T-helper 22 cell (primary cell): ENCODE data around the gene TRUB2.

ENCODE experiments used
- DNase-seq: peaks from one replicate; pipeline ENCODE4 v3.0.0-alpha.2; 2020; ENCODE audit warnings: low read depth

The TRUB2 gene, protein sequence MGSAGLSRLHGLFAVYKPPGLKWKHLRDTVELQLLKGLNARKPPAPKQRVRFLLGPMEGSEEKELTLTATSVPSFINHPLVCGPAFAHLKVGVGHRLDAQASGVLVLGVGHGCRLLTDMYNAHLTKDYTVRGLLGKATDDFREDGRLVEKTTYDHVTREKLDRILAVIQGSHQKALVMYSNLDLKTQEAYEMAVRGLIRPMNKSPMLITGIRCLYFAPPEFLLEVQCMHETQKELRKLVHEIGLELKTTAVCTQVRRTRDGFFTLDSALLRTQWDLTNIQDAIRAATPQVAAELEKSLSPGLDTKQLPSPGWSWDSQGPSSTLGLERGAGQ

DNA sequence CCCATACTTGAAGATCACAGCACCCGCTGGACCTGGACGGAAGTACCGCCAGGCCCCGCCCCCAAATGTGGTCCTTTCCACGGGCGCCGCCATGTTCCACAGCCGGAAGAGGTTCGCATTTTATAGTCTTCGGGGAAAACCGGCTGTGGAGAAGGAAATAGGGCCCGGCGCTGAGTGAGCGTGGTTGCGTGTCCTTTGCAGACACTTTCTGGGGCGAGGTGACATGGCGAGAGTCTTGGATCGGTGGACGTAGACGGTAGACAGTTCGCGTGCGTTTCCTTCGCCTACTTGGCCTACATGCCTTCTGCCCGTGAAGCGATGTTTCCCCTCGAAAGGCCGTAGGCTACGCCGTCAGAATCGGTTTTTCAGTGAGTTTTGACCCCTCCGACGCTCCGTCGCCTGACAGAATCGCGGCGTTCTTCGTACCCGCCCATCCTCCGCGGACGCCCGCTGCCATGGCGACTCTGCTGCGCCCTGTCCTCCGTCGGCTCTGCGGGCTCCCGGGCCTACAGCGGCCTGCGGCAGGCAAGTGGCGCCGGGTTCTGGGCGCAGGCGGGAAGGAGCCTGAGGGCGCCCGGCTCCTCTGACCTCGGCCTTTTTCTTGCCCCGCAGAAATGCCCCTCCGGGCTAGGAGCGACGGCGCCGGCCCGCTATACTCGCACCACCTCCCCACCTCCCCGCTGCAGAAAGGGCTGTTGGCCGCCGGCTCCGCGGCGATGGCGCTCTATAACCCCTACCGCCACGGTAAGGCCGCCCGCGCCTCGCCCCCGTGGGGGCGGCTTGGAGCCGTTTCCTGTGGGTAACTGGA, at the start of gene TRUB2, which contains the start of gene COQ4:
Gene TRUB2, minus strand, starts transcription at position 44 of the 808 bp plus-strand sequence. Its CDS starts 39 bp downstream, at position 5.
Gene COQ4, plus strand, starts transcription at position 436 of the 808 bp plus-strand sequence. Its CDS starts 20 bp downstream, at position 456.
- DNase-seq: peak; percentile 89

DNA sequence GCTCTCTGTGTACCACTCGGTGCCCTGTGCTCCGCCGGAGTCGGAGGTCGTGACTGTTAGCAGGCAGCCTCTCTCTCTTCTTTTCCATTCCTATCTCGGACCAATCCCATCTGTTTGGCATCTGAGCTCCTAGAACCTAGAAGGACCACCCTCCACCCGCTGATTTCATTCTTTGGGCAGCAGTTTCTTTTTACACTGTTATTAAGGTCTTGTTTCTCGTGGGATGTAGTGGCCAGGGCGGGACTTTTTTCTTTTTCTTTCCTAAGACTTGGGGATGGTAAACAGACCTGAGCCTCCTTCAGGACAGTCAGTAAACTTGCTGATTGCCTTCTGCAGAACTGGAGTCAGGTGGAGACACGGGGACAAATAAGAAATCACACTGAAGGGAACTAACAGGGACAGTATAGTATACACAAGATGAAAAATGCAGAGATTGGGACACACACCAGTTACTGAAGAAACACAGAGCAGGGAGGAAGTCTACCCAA, 49.4 kb upstream of the TRUB2 start:
- no peak for DNase-seq

DNA sequence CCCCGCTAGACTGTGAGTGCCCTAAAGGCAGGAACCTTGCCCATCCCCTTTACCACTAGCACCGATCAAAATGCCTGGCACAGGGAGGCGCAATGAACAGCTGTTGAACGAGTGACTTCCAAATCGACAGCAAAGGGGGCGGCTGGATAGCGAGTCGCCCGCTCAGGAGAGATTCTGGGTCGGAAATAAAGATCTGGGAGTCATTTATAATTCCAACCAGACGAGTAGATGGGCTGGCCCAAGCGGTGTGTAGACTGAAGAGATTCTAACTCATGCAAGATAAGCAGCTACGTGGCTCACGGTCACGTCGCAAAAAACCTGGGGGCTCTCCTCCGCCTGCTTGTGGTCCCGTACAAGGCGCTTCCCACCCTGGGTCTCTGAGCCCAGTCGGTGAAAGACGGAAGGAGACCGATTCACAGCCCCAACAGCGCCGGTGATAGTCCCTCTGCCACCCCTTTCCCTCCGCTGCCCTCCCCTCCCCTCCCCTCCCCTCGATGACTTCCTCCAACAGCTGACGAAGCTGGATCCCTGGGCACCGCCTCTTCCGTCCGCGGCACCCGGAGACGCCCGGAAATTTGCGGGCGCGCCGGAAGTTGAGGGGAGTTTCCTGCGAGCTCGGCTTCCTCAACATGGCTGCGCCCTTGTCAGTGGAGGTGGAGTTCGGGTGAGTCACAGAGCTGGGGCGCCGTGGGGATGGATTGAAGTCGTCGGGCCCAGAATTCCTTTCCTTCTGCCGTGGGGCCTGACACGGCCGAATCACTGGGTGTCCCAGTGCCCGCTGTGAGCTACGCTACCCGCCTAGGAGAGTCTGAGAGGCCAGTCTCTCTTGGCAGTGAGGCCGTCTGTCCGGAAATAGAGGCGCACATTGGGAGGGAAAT, 48.7 kb upstream of the TRUB2 start, which contains the start of gene URM1:
Gene URM1, plus strand, starts transcription at position 623 of the 878 bp plus-strand sequence. Its CDS starts 7 bp downstream, at position 630.
- peak; percentile 95 for DNase-seq

DNA sequence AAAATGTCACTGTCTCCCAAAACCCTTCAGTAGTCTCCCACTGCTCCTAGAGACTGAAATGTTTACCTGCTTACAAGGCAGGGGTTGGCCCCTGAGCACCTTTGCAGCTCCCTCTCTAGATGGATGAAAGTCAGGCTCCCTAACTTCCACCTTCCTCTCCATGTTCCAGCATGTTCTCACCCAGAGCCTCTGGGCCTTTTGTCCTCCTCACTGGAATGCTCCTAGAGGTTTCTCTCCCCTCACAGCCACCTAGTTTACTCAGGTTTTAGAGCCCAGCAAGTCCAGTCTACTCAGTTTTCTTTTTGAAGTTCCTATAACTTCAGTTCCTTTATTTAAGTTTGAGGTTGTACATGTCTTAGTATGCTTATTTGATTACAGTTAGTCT, 48.1 kb upstream of the TRUB2 start:
- no peak for DNase-seq

DNA sequence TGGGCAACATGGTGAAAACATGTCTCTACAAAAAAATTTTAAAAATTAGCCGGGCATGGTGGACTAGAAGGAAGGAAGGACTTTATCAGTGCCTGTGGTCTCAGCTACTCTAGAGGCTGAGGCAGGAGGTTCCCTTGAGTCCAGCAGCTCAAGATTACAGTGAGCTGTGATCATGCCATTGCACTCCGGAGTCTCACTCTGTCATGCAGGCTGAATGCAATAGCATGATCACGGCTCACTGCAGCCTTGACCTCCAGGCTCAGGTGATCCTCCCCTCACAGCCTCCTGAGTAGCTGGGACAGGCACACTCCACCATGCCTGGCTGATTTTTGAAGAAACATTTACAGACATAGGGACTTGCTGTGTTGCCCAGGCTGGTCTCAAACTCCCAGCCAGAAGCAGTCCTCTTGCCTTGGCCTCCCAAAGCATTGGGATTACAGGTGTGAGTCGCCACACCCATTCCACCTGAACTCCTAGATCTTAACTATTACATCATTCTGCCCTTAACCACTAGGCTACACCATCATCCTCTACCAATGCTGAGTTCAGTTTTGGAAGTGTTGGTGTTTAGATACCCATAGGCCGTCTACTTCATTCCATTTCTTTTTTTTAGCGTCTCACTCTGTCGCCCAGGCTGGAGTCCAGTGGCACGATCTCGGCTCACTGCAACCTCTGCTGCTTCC, 46.9 kb upstream of the TRUB2 start:
- no peak for DNase-seq

DNA sequence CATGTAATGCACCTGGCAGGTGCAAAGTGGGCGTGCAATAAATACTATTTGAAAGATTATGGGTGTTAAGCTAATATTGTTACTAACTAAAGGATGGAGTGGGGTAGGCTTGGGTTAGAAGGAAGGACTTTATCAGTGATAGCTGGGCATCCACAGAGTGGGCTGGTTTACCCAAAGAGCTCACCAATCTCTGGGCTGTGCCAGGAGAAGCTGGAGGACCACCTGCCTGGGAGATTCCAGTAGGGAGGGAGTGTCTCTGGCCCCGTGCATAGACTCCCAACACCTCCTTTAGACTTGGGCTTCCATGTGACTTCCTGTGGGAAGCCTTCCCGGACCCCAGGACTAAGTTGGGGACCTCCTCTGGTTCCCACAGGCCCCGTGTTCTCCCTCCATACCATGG, 43.3 kb upstream of the TRUB2 start:
- no peak for DNase-seq

DNA sequence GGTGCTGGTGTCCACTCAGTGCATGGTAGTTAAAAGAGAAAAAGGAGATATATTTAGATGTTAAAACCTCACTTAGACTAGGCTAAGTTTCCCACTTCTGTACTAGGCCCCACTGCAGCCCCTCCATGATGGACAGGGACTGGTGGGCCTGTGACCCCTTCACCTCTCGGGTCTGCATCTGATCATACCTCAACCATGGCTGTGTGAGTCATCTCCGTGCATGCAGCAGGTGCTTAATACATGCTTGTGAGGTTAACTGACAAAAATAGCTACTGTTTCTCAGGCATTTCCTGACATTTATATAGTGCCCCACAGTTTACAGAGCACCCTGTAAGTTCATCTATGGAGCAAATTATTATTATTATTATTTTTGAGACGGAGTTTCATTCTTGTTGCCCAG, 40.5 kb upstream of the TRUB2 start:
- no peak for DNase-seq

DNA sequence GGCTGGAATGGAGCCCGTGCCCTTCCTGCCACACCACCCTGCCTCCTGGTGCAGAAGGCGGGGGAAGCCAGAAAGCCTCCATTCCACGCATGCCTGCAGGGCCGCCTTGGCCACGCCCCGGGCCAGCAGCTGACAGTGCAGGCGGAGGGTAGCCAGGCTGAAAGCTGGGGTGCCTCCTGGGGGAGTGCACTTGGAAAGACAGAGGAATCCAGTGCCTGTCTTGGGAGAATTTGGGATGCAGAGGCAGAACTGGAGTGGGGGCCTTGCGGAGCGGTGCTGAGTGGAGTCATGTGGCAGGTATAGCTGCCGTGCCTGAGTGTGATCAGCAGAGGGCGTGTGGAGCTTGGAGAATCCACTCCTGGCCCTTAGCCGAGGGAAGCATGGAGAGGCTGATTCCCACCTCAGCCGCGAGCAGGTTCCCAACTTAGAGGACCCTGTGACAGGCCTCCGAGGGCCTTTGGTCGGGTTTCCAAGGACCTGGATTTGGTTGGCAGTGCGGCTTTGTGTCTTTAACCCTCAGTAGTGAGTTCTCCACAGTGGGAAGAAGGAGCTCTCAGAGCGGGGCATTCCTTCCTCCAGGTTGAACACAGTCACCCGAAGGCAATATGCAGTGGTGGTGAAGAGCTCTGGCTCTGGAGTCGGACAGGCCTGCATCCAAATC, 39.9 kb upstream of the TRUB2 start:
- peak; percentile 33 for DNase-seq

DNA sequence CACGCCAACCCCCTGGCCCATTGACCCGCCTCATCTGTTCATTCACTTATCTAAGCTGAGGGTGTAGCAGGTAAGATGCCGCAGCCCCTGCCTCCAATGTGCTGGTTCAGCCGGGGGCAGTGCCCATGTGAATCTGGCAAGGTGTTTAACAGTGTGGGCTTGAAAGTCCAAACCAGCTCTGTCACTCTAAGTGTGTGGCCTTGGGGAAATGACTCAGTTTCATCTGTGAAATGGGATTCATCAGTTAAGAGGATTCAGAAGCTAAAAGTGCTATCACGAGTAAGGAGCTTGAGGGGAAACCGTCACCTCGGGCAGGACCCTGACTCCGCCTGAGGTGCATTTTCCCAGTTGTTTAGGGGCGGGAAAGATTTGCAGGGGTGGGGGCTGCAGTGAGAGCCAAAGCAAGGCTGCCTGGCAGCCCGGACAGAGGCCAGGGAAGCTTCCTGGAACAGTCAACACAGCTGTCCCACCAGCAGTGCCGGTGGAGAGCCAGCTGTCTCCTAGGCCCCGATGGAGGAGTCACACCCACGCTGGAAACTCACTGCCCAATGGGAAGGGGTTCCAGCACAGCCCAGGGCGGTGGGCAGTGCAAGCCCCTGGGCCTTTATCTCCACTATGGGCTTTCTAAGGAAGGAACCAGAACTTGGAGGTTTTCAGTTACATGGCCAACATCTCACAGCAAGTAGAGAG, 39.2 kb upstream of the TRUB2 start:
- DNase-seq: no peak

DNA sequence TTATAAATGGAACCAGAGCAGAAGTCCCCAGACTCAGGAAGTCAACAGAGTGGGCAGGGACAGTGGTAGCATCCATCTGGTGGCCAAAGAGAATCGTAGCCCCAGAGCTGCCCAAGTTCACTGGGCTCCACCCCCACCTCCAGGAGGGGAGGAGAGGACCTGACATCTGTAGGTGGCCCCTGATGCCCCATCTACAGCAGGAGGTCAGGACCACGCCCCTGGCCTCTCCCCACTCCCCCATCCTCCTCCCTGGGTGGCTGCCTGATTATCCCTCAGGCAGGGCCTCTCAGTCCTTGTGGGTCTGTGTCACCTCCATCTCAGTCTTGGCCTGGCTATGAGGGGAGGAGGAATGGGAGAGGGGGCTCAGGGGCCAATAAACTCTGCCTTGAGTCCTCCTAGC, 38.6 kb upstream of the TRUB2 start:
- no peak for DNase-seq

DNA sequence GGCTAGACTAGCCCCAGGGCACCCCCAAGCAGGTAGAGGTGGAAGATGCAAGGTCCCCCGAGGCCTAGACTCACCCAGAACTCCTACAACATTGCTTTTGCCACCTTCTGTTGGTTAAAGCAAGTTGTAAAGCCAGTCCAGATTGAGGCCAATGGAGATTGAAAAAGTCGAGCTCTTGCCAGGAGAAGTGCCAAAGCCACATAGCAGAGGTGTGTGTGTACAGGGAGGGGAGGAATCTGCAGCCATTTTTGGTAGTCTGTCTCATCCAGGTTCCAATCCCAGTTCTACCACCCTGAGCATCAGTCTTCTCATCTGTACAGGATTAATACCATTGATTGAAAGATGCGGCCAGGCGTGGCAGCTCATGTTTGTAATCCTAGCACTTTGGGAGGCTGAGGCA, 36.6 kb upstream of the TRUB2 start:
- no peak for DNase-seq

DNA sequence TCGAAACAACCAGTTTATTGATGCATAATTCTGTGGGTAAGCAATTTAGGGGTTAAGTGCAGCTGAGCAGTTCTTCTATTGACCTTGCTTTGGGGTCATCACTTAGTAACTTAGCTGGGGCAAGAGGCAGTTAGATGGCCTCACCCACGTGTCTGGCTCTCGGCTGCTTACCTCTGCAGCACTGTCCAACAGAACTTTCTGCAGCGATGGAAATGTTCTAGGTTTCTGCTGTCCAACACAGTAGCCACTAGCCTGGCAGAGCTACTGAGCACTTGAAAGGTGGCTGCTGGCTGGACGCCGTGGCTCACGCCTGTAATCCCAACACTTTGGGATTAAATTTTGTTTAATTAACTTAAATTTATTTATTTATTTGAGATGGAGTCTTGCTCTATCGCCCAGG, 35.8 kb upstream of the TRUB2 start:
- DNase-seq: no peak

DNA sequence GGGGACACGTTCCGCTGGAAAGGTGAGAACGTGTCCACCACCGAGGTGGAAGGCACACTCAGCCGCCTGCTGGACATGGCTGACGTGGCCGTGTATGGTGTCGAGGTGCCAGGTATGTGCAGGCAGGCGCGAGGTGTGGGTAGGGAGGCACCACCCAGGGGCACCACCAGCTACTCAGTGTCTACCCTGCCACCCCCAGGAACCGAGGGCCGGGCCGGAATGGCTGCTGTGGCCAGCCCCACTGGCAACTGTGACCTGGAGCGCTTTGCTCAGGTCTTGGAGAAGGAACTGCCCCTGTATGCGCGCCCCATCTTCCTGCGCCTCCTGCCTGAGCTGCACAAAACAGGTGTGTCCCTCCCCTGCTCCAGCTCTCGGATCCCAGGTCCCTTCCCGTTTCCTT, 33.2 kb upstream of the TRUB2 start:
- DNase-seq: no peak

DNA sequence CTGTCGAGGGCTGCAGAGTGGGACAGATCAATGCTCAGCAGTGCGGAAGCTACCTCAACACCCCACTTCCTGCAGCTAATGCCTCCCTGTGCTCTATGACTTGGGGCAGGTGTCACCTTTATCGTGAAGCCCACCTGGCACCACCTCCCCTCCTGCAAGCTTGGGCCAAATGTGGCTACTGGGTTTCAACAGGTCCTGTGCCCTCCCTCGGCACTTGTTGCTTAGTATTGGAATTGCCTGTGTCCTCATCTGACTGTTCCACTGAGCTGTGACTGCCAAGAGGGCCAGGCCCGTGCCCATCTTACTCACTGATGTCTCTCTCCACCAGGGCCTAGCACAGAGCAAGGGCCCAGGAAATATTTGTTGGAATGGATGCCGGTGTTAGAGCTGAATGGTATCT, 27.5 kb upstream of the TRUB2 start:
- no peak for DNase-seq

DNA sequence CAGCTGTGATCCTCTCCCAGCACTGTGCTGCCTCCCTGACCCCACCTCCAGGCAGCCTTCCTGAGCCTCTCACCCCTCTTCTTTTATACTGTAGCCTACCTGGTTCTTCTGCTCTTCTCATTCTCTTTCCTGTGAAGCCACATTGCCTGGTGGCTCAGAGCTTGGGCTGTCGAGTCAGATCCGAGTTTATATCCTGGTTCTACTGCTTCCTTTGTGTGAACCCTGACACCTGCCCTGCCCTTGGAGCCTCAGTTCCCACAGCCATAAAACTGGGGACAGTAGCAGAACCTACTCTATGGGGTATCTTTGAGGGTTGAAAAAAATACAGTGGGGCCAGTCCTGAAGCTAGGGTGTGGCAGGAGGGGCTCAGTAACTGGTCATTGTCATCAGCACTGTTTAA, 26.9 kb upstream of the TRUB2 start:
- no peak for DNase-seq

DNA sequence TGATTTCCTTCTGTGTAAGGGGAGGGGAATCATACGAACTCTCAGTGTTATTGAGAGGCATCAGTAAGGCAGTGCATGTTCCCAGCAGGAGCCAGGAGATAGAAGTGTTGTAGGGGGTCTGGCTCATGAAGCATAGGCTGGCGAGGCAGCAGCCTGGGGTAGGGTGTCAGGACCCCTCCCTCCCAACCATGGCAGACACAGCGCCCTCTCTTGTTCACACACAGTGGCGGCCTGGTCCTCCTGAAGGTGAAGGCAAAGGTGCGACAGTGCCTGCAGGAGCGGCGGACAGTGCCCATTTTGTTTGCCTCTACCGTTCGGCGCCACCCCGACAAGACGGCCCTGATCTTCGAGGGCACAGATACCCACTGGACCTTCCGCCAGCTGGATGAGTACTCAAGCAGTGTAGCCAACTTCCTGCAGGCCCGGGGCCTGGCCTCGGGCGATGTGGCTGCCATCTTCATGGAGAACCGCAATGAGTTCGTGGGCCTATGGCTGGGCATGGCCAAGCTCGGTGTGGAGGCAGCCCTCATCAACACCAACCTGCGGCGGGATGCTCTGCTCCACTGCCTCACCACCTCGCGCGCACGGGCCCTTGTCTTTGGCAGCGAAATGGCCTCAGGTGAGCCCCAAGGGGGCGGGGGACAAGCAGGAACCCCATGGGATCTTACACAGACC, 22.8 kb upstream of the TRUB2 start:
- no peak for DNase-seq

DNA sequence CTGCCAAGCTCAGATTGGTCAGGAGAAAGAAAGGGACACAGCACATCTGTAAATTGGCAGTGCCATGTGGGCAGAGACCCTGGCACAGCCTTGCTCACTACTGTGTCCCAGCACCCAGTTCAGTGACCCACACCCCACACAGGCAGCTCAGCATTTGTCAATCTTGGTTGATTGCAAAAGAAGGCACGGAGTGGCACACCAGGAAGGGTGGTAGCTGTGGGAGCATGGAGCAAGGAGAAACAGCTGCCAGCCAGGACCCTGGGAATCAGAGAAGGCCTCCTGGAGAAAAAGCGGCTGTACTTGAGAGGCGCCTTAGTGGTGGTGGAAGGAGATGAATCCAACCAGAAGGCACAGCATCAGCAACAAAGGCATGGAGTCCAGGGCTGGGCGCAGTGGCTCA, 21.6 kb upstream of the TRUB2 start:
- no peak for DNase-seq

DNA sequence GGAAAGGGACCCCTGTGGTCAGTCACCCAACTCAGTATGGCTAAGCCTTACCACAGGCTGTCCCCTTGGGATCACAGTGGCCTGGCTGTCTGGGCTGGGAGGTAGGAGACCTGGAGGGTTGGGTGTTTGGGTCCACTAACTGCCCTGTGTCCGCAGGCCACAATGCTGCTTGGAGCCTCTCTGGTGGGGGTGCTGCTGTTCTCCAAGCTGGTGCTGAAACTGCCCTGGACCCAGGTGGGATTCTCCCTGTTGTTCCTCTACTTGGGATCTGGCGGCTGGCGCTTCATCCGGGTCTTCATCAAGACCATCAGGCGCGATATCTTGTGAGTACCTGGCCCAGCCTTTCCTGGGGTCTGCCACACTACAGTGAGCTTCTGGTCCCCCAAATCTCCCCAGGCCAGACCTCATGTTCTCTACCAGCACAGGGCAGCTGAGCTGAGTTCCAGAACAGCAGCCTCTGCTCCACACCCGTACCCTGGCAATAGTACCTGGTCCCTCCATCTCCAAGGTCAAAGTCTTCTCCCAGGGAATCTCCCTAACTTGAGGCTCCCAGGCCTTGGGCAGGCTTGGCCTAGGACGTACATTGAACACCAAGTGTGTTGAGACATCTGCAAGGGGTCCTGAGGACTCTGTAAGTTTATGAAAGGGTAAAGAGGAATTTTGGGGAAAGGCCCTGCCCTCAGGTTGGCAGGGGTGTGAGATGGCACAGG, 20.9 kb upstream of the TRUB2 start:
- DNase-seq: no peak

DNA sequence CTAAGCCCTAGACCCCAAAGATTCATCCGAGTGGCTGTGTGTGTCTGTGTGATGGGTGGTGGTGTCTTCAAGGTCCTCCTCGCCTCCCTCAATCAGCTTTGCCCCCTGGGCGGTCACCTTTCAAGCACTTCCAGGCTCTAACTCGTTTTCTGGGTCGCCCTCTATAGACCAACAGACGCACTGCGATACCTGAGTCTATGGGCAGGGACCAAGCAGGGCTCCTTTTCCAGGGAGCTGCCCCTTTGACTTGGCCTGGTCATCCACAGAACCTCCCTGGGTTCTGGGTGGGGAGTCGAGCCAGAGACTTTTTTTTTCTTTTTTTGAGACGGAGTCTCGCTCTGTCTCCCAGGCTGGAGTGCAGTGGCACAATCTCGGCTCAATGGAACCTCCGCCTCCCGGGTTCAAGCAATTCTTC, 19.2 kb upstream of the TRUB2 start:
- peak; percentile 42 for DNase-seq
